Cardiac fibroblast (primary cell): ENCODE measurements around the gene SLC10A4.

Experiments
- DNase-seq, 2 donors: peaks; one replicate each; pipeline versions ENCODE4 v3.0.0 to v3.0.0-alpha.2; 2010; ENCODE audit warnings: low read depth in 2 of 2
- H3K4me3 ChIP-seq, 2 donors: replicated peaks in 1 of 2; 1 replicate in 1 of 2; 2 replicates in 1 of 2; pipeline ENCODE4 v1.5.1; 2011; ENCODE audit warnings: low read depth in 2 of 2, low read length in 2 of 2, mild to moderate bottlenecking in 2 of 2, moderate library complexity in 1 of 2
- CTCF ChIP-seq: IDR thresholded peaks from one replicate; pipeline ENCODE4 v1.5.1; 2011; ENCODE audit warnings: low read depth, mild to moderate bottlenecking, low read length, inconsistent platforms

The SLC10A4 gene

GRCh38 chr4:48484494-48485168, 1.5 kb downstream of the SLC10A4 start:
- no peak for DNase-seq
- no peak for TF ChIP-seq CTCF
- no peak overlapping the region for H3K4me3 ChIP-seq

- H3K4me3 ChIP-seq = peak overlapping the region in 1 of 2 donors; percentile 19
- no peak for TF ChIP-seq CTCF
These were observed 6.5 kb downstream of the SLC10A4 start for GRCh38 chr4:48489683-48490011.

GRCh38 chr4:48490012-48490679, 7.0 kb downstream of the SLC10A4 start, which contains the start of gene ZAR1:
Gene ZAR1, plus strand, starts transcription at chr4:48490252. Its CDS starts 40 bp downstream, at chr4:48490292.
- peak within 1 kb of the TSS in 1 of 2 donors; percentile 19 for H3K4me3 ChIP-seq
- TF ChIP-seq CTCF = no peak
- DNase-seq = no peak

More at GRCh38 chr4:48489683-48490011, 6.5 kb downstream of the SLC10A4 start:
- no peak for DNase-seq

- DNase-seq = no peak
- H3K4me3 ChIP-seq = no peak overlapping the region
- TF ChIP-seq CTCF = no peak
These were observed 7.8 kb downstream of the SLC10A4 start for GRCh38 chr4:48490680-48491513.

GRCh38 chr4:48491514-48492176, 8.5 kb downstream of the SLC10A4 start:
- DNase-seq = no peak
- H3K4me3 ChIP-seq = no peak overlapping the region
- no peak for TF ChIP-seq CTCF

GRCh38 chr4:48493452-48494100, 10.4 kb downstream of the SLC10A4 start:
- H3K4me3 ChIP-seq = no peak overlapping the region
- no peak for DNase-seq
- no peak for TF ChIP-seq CTCF
